GM23338 (cell line): ENCODE measurements around the gene UBA3. TPM values are rescaled to one million over a fixed set of nuclear protein-coding genes. Genes with fewer than 3 reads are reported as not detected.

Experiments
- ATAC-seq: fragments of 200-7000 bp; cut with Tn5 transposase; 3 replicates; pipeline ENCODE4 v1.9.1; 2020
- DNase-seq: peaks from one replicate; pipeline ENCODE4 v3.0.0-alpha.2; 2015; ENCODE audit warnings: low spot score
- H2AFZ ChIP-seq: fragments of 200-600 bp; sonication (generic); 2 replicates; pipeline ENCODE4 v1.8.0; 2016; ENCODE audit warnings: antibody characterized with exemption, mild to moderate bottlenecking, moderate library complexity
- H3F3A ChIP-seq: fragments of 200-600 bp; sonication (generic); replicated peaks from 2 replicates; pipeline ENCODE4 v1.8.0; 2017; ENCODE audit warnings: antibody characterized with exemption, mixed run types, low read depth
- H3K27ac ChIP-seq: fragments of 200-600 bp; sonication (generic); 2 replicates; pipeline ENCODE4 v1.6.1; 2016; ENCODE audit warnings: low read depth
- H3K27me3 ChIP-seq: fragments of 200-600 bp; sonication (generic); 2 replicates; pipeline ENCODE4 v1.8.0; 2016; ENCODE audit warnings: mild to moderate bottlenecking, mixed run types, moderate library complexity; ENCODE audit not compliant: insufficient read depth
- H3K36me3 ChIP-seq: fragments of 200-600 bp; sonication (generic); 2 replicates; pipeline ENCODE4 v1.8.0; 2016; ENCODE audit warnings: mild to moderate bottlenecking; ENCODE audit not compliant: insufficient read depth
- H3K4me1 ChIP-seq: fragments of 200-600 bp; sonication (generic); 2 replicates; pipeline ENCODE4 v1.8.0; 2016; ENCODE audit warnings: mild to moderate bottlenecking, moderate library complexity; ENCODE audit not compliant: insufficient read depth
- H3K4me2 ChIP-seq: fragments of 200-600 bp; sonication (generic); 2 replicates; pipeline ENCODE4 v1.7.1; 2017; ENCODE audit warnings: mixed run types
- H3K4me3 ChIP-seq: fragments of 200-600 bp; sonication (generic); 2 replicates; pipeline ENCODE4 v1.6.1; 2016; ENCODE audit warnings: mixed run types
- H3K79me2 ChIP-seq: fragments of 200-600 bp; sonication (generic); replicated peaks from 2 replicates; pipeline ENCODE4 v1.8.0; 2017; ENCODE audit warnings: mild to moderate bottlenecking; ENCODE audit not compliant: insufficient read depth
- H3K9me2 ChIP-seq: fragments of 200-600 bp; sonication (generic); 2 replicates; pipeline ENCODE4 v1.8.0; 2017; ENCODE audit not compliant: insufficient read depth
- H4K20me1 ChIP-seq: fragments of 200-600 bp; sonication (generic); replicated peaks from 2 replicates; pipeline ENCODE4 v1.8.0; 2017; ENCODE audit warnings: mild to moderate bottlenecking; ENCODE audit not compliant: insufficient read depth
- H3K27ac Mint-ChIP-seq: 2 replicates; pipeline ENCODE4 v1.8.0; 2020; ENCODE audit warnings: inconsistent platforms, mild to moderate bottlenecking, moderate library complexity, mixed read lengths
- H3K27me3 Mint-ChIP-seq: 3 replicates; pipeline ENCODE4 v1.8.0; 2022; ENCODE audit warnings: low read depth, mild to moderate bottlenecking, moderate library complexity, mixed read lengths, inconsistent platforms; ENCODE audit not compliant: insufficient read depth, poor library complexity
- H3K36me3 Mint-ChIP-seq: 3 replicates; pipeline ENCODE4 v1.8.0; 2021; ENCODE audit warnings: low read depth, mild to moderate bottlenecking, inconsistent platforms, moderate library complexity, mixed read lengths
- H3K4me1 Mint-ChIP-seq: 3 replicates; pipeline ENCODE4 v1.8.0; 2020; ENCODE audit warnings: mild to moderate bottlenecking, inconsistent platforms, mixed read lengths
- H3K4me3 Mint-ChIP-seq: 3 replicates; pipeline ENCODE4 v1.8.0; 2021; ENCODE audit warnings: moderate library complexity, mild to moderate bottlenecking, inconsistent platforms, mixed read lengths
- H3K9me3 Mint-ChIP-seq: 3 replicates; pipeline ENCODE4 v1.8.0; 2020; ENCODE audit warnings: moderate library complexity, mild to moderate bottlenecking, inconsistent platforms, mixed read lengths
- CREB1 ChIP-seq: fragments of 250-450 bp; sonication (Bioruptor Pico); IDR thresholded peaks from 2 replicates; pipeline ENCODE4 v1.5.0; 2020; ENCODE audit warnings: low read depth, mild to moderate bottlenecking, moderate library complexity
- EZH2 ChIP-seq: fragments of 200-600 bp; sonication (generic); IDR thresholded peaks from one replicate; pipeline ENCODE4 v1.8.0; 2017; ENCODE audit warnings: antibody characterized with exemption, mild to moderate bottlenecking, low read depth; ENCODE audit not compliant: unreplicated experiment
- EZH2phosphoT487 ChIP-seq: fragments of 200-600 bp; sonication (generic); IDR thresholded peaks from one replicate; pipeline ENCODE4 v1.8.1; 2018; ENCODE audit warnings: antibody characterized with exemption; ENCODE audit not compliant: unreplicated experiment
- JUNB ChIP-seq: IDR thresholded peaks from one replicate; pipeline ENCODE4 v1.6.1; 2016; ENCODE audit warnings: antibody characterized with exemption; ENCODE audit not compliant: unreplicated experiment
- NANOG ChIP-seq: IDR thresholded peaks from 2 replicates; pipeline ENCODE4 v1.6.1; 2016; ENCODE audit warnings: antibody characterized with exemption, borderline replicate concordance
- POLR2AphosphoS5 ChIP-seq: IDR thresholded peaks from 2 replicates; pipeline ENCODE4 v1.6.1; 2016; ENCODE audit warnings: antibody characterized with exemption, low read depth
- REST ChIP-seq: IDR thresholded peaks from one replicate; pipeline ENCODE4 v1.6.1; 2018; ENCODE audit warnings: antibody characterized with exemption; ENCODE audit not compliant: unreplicated experiment
- STAT1 ChIP-seq: IDR thresholded peaks from one replicate; pipeline ENCODE4 v1.6.1; 2016; ENCODE audit warnings: antibody characterized with exemption; ENCODE audit not compliant: unreplicated experiment
- ZNF114 ChIP-seq: fragments of 250-450 bp; sonication (Bioruptor Pico); IDR thresholded peaks from 2 replicates; pipeline ENCODE4 v1.5.0; 2020; ENCODE audit warnings: mild to moderate bottlenecking, moderate library complexity
- ZNF331 ChIP-seq: fragments of 250-450 bp; sonication (Bioruptor Pico); IDR thresholded peaks from 2 replicates; pipeline ENCODE4 v1.5.0; 2020; ENCODE audit warnings: low read depth, mild to moderate bottlenecking, moderate library complexity
- polyA plus RNA-seq: library from polyadenylated mRNA; unstranded; fragments of >200 nt; fragmentation: Nextera tagmentation; extraction: Ambion mirVana; gene quantifications from 2 replicates; pipeline ENCODE4 v1.2.1, GENCODE V29; 2016
- total RNA-seq: library from RNA; depleted of rRNA; stranded (reverse); fragments of >200 nt; shearing (Covaris generic); gene quantifications from 2 replicates; pipeline ENCODE4 v1.2.3, GENCODE V29; 2014
- TF ChIP-seq, protein P1 (sequence below): IDR thresholded peaks from 2 replicates; pipeline ENCODE4 v1.6.1; 2016; ENCODE audit warnings: antibody characterized with exemption
- TF ChIP-seq, protein P2 (sequence below), 2 experiments: fragments of 200-600 bp in 1 of 2; sonication (generic) in 1 of 2; conservative IDR thresholded peaks; 2 replicates each; pipeline versions ENCODE4 v1.5.1 to v1.6.1; 2016 to 2017; ENCODE audit warnings: antibody characterized with exemption in 2 of 2, low read depth in 2 of 2, mild to moderate bottlenecking in 2 of 2, moderate library complexity in 1 of 2
- TF ChIP-seq, protein P3 (sequence below): fragments of 250-450 bp; sonication (Bioruptor Pico); IDR thresholded peaks from 2 replicates; pipeline ENCODE4 v1.5.0; 2020; ENCODE audit warnings: mild to moderate bottlenecking, moderate library complexity

UBA3 gene
- total and polyA plus RNA-seq, 2 experiments from 2014 or later, result 53.2 to 85.3 TPM

GRCh38 chr3:69082361-69082760, 2.2 kb upstream of the UBA3 start:
- no peak for ATAC-seq
- Histone ChIP-seq H3K27ac (no peak overlapping the region), H4K20me1 (no peaks in the 10 kb centered on the region), H3F3A (no peaks in the 10 kb centered on the region), H3K4me3 (no peak overlapping the region), H3K4me2 (no peak overlapping the region), H3K9me2 (no peaks in the 10 kb centered on the region), H3K27me3 (no peaks in the 10 kb centered on the region), H3K79me2 (peaks cover 29% of the 10 kb centered on the region), H2AFZ (no peak overlapping the region), H3K36me3 (no peaks in the 10 kb centered on the region), H3K4me1 (peaks cover 37% of the 10 kb centered on the region)
- no peak for DNase-seq
- no peak overlapping the region for H3K27ac Mint-ChIP-seq
- TF ChIP-seq CREB1 (no peak), NANOG (no peak), ZNF114 (no peak), REST (no peak), JUNB (no peak), POLR2AphosphoS5 (no peak), EZH2phosphoT487 (no peak), STAT1 (no peak), EZH2 (no peak), ZNF331 (CRISPR knock-in tag) (no peak)
- TF ChIP-seq, protein P1, sequence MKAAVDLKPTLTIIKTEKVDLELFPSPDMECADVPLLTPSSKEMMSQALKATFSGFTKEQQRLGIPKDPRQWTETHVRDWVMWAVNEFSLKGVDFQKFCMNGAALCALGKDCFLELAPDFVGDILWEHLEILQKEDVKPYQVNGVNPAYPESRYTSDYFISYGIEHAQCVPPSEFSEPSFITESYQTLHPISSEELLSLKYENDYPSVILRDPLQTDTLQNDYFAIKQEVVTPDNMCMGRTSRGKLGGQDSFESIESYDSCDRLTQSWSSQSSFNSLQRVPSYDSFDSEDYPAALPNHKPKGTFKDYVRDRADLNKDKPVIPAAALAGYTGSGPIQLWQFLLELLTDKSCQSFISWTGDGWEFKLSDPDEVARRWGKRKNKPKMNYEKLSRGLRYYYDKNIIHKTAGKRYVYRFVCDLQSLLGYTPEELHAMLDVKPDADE, result no peak
- TF ChIP-seq, protein P2, sequence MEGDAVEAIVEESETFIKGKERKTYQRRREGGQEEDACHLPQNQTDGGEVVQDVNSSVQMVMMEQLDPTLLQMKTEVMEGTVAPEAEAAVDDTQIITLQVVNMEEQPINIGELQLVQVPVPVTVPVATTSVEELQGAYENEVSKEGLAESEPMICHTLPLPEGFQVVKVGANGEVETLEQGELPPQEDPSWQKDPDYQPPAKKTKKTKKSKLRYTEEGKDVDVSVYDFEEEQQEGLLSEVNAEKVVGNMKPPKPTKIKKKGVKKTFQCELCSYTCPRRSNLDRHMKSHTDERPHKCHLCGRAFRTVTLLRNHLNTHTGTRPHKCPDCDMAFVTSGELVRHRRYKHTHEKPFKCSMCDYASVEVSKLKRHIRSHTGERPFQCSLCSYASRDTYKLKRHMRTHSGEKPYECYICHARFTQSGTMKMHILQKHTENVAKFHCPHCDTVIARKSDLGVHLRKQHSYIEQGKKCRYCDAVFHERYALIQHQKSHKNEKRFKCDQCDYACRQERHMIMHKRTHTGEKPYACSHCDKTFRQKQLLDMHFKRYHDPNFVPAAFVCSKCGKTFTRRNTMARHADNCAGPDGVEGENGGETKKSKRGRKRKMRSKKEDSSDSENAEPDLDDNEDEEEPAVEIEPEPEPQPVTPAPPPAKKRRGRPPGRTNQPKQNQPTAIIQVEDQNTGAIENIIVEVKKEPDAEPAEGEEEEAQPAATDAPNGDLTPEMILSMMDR (conservative IDR thresholded peaks at IDR 0.05; ENCODE audit: low read depth in 2 of 2), result no peak
- TF ChIP-seq, protein P3, sequence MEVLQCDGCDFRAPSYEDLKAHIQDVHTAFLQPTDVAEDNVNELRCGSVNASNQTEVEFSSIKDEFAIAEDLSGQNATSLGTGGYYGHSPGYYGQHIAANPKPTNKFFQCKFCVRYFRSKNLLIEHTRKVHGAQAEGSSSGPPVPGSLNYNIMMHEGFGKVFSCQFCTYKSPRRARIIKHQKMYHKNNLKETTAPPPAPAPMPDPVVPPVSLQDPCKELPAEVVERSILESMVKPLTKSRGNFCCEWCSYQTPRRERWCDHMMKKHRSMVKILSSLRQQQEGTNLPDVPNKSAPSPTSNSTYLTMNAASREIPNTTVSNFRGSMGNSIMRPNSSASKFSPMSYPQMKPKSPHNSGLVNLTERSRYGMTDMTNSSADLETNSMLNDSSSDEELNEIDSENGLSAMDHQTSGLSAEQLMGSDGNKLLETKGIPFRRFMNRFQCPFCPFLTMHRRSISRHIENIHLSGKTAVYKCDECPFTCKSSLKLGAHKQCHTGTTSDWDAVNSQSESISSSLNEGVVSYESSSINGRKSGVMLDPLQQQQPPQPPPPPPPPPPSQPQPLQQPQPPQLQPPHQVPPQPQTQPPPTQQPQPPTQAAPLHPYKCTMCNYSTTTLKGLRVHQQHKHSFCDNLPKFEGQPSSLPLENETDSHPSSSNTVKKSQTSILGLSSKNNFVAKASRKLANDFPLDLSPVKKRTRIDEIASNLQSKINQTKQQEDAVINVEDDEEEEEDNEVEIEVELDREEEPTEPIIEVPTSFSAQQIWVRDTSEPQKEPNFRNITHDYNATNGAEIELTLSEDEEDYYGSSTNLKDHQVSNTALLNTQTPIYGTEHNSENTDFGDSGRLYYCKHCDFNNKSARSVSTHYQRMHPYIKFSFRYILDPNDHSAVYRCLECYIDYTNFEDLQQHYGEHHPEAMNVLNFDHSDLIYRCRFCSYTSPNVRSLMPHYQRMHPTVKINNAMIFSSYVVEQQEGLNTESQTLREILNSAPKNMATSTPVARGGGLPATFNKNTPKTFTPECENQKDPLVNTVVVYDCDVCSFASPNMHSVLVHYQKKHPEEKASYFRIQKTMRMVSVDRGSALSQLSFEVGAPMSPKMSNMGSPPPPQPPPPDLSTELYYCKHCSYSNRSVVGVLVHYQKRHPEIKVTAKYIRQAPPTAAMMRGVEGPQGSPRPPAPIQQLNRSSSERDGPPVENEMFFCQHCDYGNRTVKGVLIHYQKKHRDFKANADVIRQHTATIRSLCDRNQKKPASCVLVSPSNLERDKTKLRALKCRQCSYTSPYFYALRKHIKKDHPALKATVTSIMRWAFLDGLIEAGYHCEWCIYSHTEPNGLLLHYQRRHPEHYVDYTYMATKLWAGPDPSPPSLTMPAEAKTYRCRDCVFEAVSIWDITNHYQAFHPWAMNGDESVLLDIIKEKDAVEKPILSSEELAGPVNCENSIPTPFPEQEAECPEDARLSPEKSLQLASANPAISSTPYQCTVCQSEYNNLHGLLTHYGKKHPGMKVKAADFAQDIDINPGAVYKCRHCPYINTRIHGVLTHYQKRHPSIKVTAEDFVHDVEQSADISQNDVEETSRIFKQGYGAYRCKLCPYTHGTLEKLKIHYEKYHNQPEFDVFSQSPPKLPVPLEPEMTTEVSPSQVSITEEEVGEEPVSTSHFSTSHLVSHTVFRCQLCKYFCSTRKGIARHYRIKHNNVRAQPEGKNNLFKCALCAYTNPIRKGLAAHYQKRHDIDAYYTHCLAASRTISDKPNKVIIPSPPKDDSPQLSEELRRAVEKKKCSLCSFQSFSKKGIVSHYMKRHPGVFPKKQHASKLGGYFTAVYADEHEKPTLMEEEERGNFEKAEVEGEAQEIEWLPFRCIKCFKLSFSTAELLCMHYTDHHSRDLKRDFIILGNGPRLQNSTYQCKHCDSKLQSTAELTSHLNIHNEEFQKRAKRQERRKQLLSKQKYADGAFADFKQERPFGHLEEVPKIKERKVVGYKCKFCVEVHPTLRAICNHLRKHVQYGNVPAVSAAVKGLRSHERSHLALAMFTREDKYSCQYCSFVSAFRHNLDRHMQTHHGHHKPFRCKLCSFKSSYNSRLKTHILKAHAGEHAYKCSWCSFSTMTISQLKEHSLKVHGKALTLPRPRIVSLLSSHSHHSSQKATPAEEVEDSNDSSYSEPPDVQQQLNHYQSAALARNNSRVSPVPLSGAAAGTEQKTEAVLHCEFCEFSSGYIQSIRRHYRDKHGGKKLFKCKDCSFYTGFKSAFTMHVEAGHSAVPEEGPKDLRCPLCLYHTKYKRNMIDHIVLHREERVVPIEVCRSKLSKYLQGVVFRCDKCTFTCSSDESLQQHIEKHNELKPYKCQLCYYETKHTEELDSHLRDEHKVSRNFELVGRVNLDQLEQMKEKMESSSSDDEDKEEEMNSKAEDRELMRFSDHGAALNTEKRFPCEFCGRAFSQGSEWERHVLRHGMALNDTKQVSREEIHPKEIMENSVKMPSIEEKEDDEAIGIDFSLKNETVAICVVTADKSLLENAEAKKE (CRISPR knock-in tag), result no peak
- no peak overlapping the region for H3K4me3 Mint-ChIP-seq
- H3K27me3 Mint-ChIP-seq, result no peaks in the 10 kb centered on the region
- H3K36me3 Mint-ChIP-seq, result peaks cover 3% of the 10 kb centered on the region; the same call in 1 of the 3 replicates
- H3K4me1 Mint-ChIP-seq, result peaks cover 44% of the 10 kb centered on the region
- no peaks in the 10 kb centered on the region for H3K9me3 Mint-ChIP-seq
